Stimulated activated CD8-positive, alpha-beta memory T cell treated with anti-CD3 and anti-CD28 coated beads, Interleukin-15, amount 100 ng/mL, for 24 hours (primary cell): ENCODE data around the gene NDUFB2.
A peak's percentile ranks its signal among the peaks of the same experiment; 100 is the strongest.
"Not testable (repeated sequence)": the region's sequence is repeated elsewhere in the genome, so short reads cannot be mapped to it uniquely, and the experiment has no call there.

Source experiments
- DNase-seq: peaks from one replicate; pipeline ENCODE4 v3.0.0-alpha.2; 2020; ENCODE audit warnings: low read depth

Gene NDUFB2

GRCh38 chr7:140672382-140673062 is 24.0 kb upstream of the NDUFB2 start, which contains the start of gene ADCK2:
ADCK2 (plus strand) TSS chr7:140672945; CDS start chr7:140673331, 386 bp downstream.
- DNase-seq: no peak

- peak; percentile 45 for DNase-seq
Measured at GRCh38 chr7:140673063-140673773, 23.3 kb upstream of the NDUFB2 start.

- DNase-seq: no peak
Measured at GRCh38 chr7:140673774-140674155, 22.7 kb upstream of the NDUFB2 start.

- DNase-seq: no peak
Measured at GRCh38 chr7:140674356-140674800, 22.1 kb upstream of the NDUFB2 start.

GRCh38 chr7:140674899-140675701 is 21.4 kb upstream of the NDUFB2 start:
- DNase-seq: no peak

GRCh38 chr7:140675726-140676125 is 20.8 kb upstream of the NDUFB2 start:
- DNase-seq: no peak

- DNase-seq: no peak
Measured at GRCh38 chr7:140676306-140676705, 20.2 kb upstream of the NDUFB2 start.

- not testable (repeated sequence) for DNase-seq
Measured at GRCh38 chr7:140676956-140677355, 19.6 kb upstream of the NDUFB2 start.

GRCh38 chr7:140677496-140677895 is 19.0 kb upstream of the NDUFB2 start:
- DNase-seq: no peak

GRCh38 chr7:140678081-140678815 is 18.3 kb upstream of the NDUFB2 start:
- DNase-seq: no peak

- no peak for DNase-seq
Measured at GRCh38 chr7:140678816-140679130, 17.7 kb upstream of the NDUFB2 start.

- DNase-seq: no peak
Measured at GRCh38 chr7:140679186-140679585, 17.3 kb upstream of the NDUFB2 start.

- no peak for DNase-seq
Measured at GRCh38 chr7:140680886-140681285, 15.6 kb upstream of the NDUFB2 start.

- DNase-seq: no peak
Measured at GRCh38 chr7:140681766-140682165, 14.7 kb upstream of the NDUFB2 start.

- no peak for DNase-seq
Measured at GRCh38 chr7:140683657-140684056, 12.9 kb upstream of the NDUFB2 start.

GRCh38 chr7:140684066-140684950 is 12.2 kb upstream of the NDUFB2 start:
- no peak for DNase-seq

GRCh38 chr7:140685407-140686087 is 11.0 kb upstream of the NDUFB2 start:
- DNase-seq: no peak

GRCh38 chr7:140686921-140687320 is 9.6 kb upstream of the NDUFB2 start:
- no peak for DNase-seq

GRCh38 chr7:140688341-140688740 is 8.2 kb upstream of the NDUFB2 start:
- DNase-seq: no peak
